Smooth muscle cell of the brain vasculature (primary cell): ENCODE data around the gene POLD2.
"Not testable (repeated sequence)": the region's sequence is repeated elsewhere in the genome, so short reads cannot be mapped to it uniquely, and the experiment has no call there.

Source experiments
- DNase-seq: peaks from one replicate; pipeline ENCODE4 v3.0.0-alpha.2; 2012; ENCODE audit warnings: low read depth, low spot score

The POLD2 gene

GRCh38 chr7:44139311-44140010 lies 16.1 kb upstream of the POLD2 start:
- DNase-seq, result no peak

GRCh38 chr7:44138698-44139097 lies 15.3 kb upstream of the POLD2 start:
- no peak for DNase-seq

GRCh38 chr7:44136731-44137130 lies 13.4 kb upstream of the POLD2 start:
- no peak for DNase-seq

GRCh38 chr7:44134943-44135628 lies 11.7 kb upstream of the POLD2 start:
- DNase-seq, result no peak

- DNase-seq, result no peak
These were observed 9.9 kb upstream of the POLD2 start for GRCh38 chr7:44133295-44133694.

GRCh38 chr7:44132039-44132438 lies 8.7 kb upstream of the POLD2 start:
- DNase-seq, result no peak

- DNase-seq, result no peak
These were observed 8.1 kb upstream of the POLD2 start for GRCh38 chr7:44131173-44132029.

- DNase-seq, result no peak
These were observed 5.6 kb upstream of the POLD2 start for GRCh38 chr7:44128721-44129582.

- DNase-seq, result no peak
These were observed 3.8 kb upstream of the POLD2 start for GRCh38 chr7:44127161-44127560.

- not testable (repeated sequence) for DNase-seq
These were observed 3.2 kb upstream of the POLD2 start for GRCh38 chr7:44126574-44126973.

GRCh38 chr7:44124822-44125202 lies 1.5 kb upstream of the POLD2 start:
- DNase-seq, result no peak

- no peak for DNase-seq
These were observed 819 bp downstream of the POLD2 start for GRCh38 chr7:44122529-44122928.

- DNase-seq, result no peak
These were observed 1.5 kb downstream of the POLD2 start for GRCh38 chr7:44121761-44122420.

GRCh38 chr7:44120395-44120794 lies 3.0 kb downstream of the POLD2 start:
- DNase-seq, result no peak

GRCh38 chr7:44119829-44120380 lies 3.4 kb downstream of the POLD2 start:
- no peak for DNase-seq

GRCh38 chr7:44117801-44118429 lies 5.4 kb downstream of the POLD2 start:
- no peak for DNase-seq

- no peak for DNase-seq
These were observed 6.3 kb downstream of the POLD2 start for GRCh38 chr7:44116789-44117666.

- DNase-seq, result no peak
These were observed 7.1 kb downstream of the POLD2 start for GRCh38 chr7:44116087-44116788.
